HepG2 (cell line): ENCODE data around the gene CTSW. TPM values are rescaled to one million over a fixed set of nuclear protein-coding genes. Genes with fewer than 3 reads are reported as not detected.

Experiments
- CC2D1A ChIP-seq: sonication (generic); formaldehyde crosslinking; IDR thresholded peaks from 2 replicates; pipeline ENCODE4 v1.8.1; 2023; ENCODE audit warnings: mild to moderate bottlenecking, missing genetic modification reagents
- CCAR2 ChIP-seq: fragments of 200-400 bp; formaldehyde crosslinking; optimal IDR thresholded peaks from 2 replicates; pipeline ENCODE3; 2018; ENCODE audit warnings: low read depth, mild to moderate bottlenecking, low read length, moderate library complexity
- SCMH1 ChIP-seq: sonication (generic); formaldehyde crosslinking; IDR thresholded peaks from 2 replicates; pipeline ENCODE4 v1.9.0; 2021; ENCODE audit warnings: missing genetic modification reagents, mild to moderate bottlenecking, borderline replicate concordance
- SKI ChIP-seq: fragments of 450-650 bp; IDR thresholded peaks from one replicate; pipeline ENCODE4 v1.6.1; 2018; ENCODE audit warnings: mild to moderate bottlenecking; ENCODE audit not compliant: partially characterized antibody
- TAF1 ChIP-seq: sonication (generic); formaldehyde crosslinking; IDR thresholded peaks from 2 replicates; pipeline ENCODE4 v1.4.0; 2020; ENCODE audit warnings: missing genetic modification reagents
- TOE1 ChIP-seq: sonication (generic); formaldehyde crosslinking; IDR thresholded peaks from 2 replicates; pipeline ENCODE4 v1.4.0; 2020; ENCODE audit warnings: mild to moderate bottlenecking, missing genetic modification reagents
- ZNF17 ChIP-seq: sonication (generic); formaldehyde crosslinking; IDR thresholded peaks from 2 replicates; pipeline ENCODE4 v1.5.0; 2020; ENCODE audit warnings: mild to moderate bottlenecking, missing genetic modification reagents
- ZNF441 ChIP-seq: sonication (generic); formaldehyde crosslinking; IDR thresholded peaks from 2 replicates; pipeline ENCODE4 v1.7.0; 2021; ENCODE audit warnings: missing genetic modification reagents, borderline replicate concordance
- ZSCAN9 ChIP-seq: IDR thresholded peaks from 2 replicates; pipeline ENCODE4 v1.6.1; 2016; ENCODE audit warnings: borderline replicate concordance
- polyA plus RNA-seq, 8 experiments: library from polyadenylated mRNA; depleted of rRNA in 3 of 8; stranded (reverse) in 7 of 8; unstranded in 1 of 8; fragments of >200 nt; fragmentation: Illumina TruSeq in 4 of 8; extraction: Trizol in 4 of 8; gene quantifications; 2 replicates each; pipeline versions ENCODE4 v1.2.1 to v1.2.3, GENCODE V29; 2011 to 2016; ENCODE audit warnings: low read depth in 4 of 8, missing spikeins in 1 of 8, mixed read lengths in 1 of 8; ENCODE audit not compliant: insufficient read depth in 1 of 8
- total RNA-seq, 5 experiments: library from RNA; depleted of rRNA; stranded (reverse); fragments of >200 nt; fragmentation: Illumina TruSeq; extraction: Trizol; gene quantifications; 2 replicates each; pipeline ENCODE4 v1.2.3, GENCODE V29; 2016; ENCODE audit warnings: low read depth in 1 of 5
- TF ChIP-seq, protein P1 (sequence below): sonication (generic); formaldehyde crosslinking; IDR thresholded peaks from one replicate; pipeline ENCODE4 v1.5.1; 2020; ENCODE audit warnings: mild to moderate bottlenecking, missing genetic modification reagents; ENCODE audit errors: not compliant biosample characterization
- TF ChIP-seq, protein P2 (sequence below): fragments of 450-650 bp; IDR thresholded peaks from 2 replicates; pipeline ENCODE4 v1.6.1; 2017; ENCODE audit warnings: mild to moderate bottlenecking
- TF ChIP-seq, protein P3 (sequence below): IDR thresholded peaks from 2 replicates; pipeline ENCODE4 v1.6.1; 2012; ENCODE audit warnings: low read length, improper control_type of control experiment

The CTSW gene
- total and polyA plus RNA-seq, 2 of the 13 experiments (the other 11 are each of a cell fraction or from before 2014, with no cell fraction given), result 0.09 TPM; not detected in 1

DNA sequence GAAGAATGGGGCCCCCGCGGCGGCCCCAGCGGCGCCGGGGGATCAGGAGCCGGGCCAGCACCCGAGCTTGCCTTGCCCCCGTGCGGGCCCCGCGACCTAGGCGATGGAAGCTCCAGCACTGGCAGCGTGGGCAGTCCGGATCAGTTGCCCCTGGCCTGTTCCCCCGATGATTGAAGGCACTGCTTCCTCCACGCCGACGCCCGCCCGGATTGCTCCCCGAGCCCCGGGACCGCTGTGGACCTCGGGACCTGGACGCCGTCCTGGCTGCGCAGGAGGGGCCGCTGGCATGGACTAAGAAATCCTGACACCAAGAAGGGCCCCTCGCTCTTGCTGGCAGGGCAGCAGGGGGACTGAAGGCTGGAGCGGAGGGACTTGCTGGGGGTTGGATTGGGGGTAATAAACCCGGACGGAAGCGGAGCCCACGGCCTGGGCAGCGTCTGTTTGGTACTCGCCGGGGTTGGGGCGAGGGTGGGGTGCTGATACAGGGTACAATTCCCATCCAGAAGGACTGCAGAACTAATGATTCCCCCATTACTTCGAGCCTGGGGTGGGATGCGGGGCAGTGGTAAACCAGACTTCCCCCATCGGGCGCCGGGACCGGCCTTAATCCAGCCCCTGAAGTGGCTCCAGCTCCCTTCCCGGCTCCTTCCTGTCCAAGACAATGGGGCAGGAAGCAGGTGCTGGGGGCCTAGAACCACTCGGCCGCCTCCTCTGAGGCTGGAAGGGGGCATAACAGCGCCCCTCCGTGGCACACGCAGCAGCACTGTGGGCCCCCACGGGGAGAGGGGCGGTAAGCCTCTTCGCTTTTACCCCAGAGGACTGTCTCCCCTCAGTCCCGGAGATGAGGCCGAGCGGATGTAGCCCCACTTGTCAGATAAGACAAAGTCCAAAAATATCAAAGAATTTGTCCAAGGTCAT lies 11.8 kb downstream of the CTSW start (continued):
- no peak for TF ChIP-seq TOE1 (CRISPR knock-in tag)
- TF ChIP-seq, protein P1, sequence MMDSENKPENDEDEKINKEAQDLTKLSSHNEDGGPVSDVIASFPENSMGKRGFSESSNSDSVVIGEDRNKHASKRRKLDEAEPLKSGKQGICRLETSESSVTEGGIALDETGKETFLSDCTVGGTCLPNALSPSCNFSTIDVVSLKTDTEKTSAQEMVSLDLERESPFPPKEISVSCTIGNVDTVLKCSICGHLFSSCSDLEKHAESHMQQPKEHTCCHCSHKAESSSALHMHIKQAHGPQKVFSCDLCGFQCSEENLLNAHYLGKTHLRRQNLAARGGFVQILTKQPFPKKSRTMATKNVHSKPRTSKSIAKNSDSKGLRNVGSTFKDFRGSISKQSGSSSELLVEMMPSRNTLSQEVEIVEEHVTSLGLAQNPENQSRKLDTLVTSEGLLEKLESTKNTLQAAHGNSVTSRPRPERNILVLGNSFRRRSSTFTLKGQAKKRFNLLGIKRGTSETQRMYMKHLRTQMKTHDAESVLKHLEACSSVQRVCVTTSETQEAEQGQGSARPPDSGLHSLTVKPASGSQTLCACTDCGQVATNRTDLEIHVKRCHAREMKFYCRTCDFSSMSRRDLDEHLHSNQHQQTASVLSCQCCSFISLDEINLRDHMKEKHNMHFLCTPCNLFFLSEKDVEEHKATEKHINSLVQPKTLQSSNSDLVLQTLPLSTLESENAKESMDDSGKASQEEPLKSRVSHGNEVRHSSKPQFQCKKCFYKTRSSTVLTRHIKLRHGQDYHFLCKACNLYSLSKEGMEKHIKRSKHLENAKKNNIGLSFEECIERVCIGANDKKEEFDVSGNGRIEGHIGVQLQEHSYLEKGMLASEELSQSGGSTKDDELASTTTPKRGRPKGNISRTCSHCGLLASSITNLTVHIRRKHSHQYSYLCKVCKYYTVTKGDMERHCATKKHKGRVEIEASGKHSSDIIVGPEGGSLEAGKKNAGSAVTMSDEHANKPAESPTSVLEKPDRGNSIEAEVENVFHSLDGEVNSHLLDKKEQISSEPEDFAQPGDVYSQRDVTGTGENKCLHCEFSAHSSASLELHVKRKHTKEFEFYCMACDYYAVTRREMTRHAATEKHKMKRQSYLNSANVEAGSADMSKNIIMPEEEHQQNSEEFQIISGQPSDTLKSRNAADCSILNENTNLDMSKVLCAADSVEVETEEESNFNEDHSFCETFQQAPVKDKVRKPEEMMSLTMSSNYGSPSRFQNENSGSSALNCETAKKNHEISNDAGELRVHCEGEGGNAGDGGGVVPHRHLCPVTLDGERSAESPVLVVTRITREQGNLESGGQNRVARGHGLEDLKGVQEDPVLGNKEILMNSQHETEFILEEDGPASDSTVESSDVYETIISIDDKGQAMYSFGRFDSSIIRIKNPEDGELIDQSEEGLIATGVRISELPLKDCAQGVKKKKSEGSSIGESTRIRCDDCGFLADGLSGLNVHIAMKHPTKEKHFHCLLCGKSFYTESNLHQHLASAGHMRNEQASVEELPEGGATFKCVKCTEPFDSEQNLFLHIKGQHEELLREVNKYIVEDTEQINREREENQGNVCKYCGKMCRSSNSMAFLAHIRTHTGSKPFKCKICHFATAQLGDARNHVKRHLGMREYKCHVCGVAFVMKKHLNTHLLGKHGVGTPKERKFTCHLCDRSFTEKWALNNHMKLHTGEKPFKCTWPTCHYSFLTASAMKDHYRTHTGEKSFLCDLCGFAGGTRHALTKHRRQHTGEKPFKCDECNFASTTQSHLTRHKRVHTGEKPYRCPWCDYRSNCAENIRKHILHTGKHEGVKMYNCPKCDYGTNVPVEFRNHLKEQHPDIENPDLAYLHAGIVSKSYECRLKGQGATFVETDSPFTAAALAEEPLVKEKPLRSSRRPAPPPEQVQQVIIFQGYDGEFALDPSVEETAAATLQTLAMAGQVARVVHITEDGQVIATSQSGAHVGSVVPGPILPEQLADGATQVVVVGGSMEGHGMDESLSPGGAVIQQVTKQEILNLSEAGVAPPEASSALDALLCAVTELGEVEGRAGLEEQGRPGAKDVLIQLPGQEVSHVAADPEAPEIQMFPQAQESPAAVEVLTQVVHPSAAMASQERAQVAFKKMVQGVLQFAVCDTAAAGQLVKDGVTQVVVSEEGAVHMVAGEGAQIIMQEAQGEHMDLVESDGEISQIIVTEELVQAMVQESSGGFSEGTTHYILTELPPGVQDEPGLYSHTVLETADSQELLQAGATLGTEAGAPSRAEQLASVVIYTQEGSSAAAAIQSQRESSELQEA, result no peak
- no peak for TF ChIP-seq ZNF441
- no peak for TF ChIP-seq TAF1 (CRISPR knock-in tag)
- TF ChIP-seq, protein P2, sequence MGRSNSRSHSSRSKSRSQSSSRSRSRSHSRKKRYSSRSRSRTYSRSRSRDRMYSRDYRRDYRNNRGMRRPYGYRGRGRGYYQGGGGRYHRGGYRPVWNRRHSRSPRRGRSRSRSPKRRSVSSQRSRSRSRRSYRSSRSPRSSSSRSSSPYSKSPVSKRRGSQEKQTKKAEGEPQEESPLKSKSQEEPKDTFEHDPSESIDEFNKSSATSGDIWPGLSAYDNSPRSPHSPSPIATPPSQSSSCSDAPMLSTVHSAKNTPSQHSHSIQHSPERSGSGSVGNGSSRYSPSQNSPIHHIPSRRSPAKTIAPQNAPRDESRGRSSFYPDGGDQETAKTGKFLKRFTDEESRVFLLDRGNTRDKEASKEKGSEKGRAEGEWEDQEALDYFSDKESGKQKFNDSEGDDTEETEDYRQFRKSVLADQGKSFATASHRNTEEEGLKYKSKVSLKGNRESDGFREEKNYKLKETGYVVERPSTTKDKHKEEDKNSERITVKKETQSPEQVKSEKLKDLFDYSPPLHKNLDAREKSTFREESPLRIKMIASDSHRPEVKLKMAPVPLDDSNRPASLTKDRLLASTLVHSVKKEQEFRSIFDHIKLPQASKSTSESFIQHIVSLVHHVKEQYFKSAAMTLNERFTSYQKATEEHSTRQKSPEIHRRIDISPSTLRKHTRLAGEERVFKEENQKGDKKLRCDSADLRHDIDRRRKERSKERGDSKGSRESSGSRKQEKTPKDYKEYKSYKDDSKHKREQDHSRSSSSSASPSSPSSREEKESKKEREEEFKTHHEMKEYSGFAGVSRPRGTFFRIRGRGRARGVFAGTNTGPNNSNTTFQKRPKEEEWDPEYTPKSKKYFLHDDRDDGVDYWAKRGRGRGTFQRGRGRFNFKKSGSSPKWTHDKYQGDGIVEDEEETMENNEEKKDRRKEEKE, result no peak
- TF ChIP-seq ZNF17 (CRISPR knock-in tag), result no peak
- TF ChIP-seq, protein P3, sequence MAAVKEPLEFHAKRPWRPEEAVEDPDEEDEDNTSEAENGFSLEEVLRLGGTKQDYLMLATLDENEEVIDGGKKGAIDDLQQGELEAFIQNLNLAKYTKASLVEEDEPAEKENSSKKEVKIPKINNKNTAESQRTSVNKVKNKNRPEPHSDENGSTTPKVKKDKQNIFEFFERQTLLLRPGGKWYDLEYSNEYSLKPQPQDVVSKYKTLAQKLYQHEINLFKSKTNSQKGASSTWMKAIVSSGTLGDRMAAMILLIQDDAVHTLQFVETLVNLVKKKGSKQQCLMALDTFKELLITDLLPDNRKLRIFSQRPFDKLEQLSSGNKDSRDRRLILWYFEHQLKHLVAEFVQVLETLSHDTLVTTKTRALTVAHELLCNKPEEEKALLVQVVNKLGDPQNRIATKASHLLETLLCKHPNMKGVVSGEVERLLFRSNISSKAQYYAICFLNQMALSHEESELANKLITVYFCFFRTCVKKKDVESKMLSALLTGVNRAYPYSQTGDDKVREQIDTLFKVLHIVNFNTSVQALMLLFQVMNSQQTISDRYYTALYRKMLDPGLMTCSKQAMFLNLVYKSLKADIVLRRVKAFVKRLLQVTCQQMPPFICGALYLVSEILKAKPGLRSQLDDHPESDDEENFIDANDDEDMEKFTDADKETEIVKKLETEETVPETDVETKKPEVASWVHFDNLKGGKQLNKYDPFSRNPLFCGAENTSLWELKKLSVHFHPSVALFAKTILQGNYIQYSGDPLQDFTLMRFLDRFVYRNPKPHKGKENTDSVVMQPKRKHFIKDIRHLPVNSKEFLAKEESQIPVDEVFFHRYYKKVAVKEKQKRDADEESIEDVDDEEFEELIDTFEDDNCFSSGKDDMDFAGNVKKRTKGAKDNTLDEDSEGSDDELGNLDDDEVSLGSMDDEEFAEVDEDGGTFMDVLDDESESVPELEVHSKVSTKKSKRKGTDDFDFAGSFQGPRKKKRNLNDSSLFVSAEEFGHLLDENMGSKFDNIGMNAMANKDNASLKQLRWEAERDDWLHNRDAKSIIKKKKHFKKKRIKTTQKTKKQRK, result no peak
- no peak for TF ChIP-seq CC2D1A
- no peak for TF ChIP-seq CCAR2
- TF ChIP-seq ZSCAN9, result no peak
- no peak for TF ChIP-seq SCMH1 (CRISPR knock-in tag)
- TF ChIP-seq SKI, result peak; percentile 36
